Measurements from ENCODE around the gene TTLL12. TPM values are rescaled to one million over a fixed set of nuclear protein-coding genes. Genes with fewer than 3 reads are reported as not detected.

Gene TTLL12
- polyA plus RNA-seq, 3 donors, result 19.7 to 32.3 (median 32.3) TPM

- no peak for DNase-seq (ENCODE audit: extremely low read depth in 1 of 11, low read depth in 9 of 11, low spot score in 4 of 11)
Measured at GRCh38 chr22:43222262-43222661, 35.3 kb upstream of the TTLL12 start.

GRCh38 chr22:43220625-43221380, 33.9 kb upstream of the TTLL12 start:
- DNase-seq (ENCODE audit: extremely low read depth in 1 of 11, low read depth in 9 of 11, low spot score in 4 of 11), result no peak

GRCh38 chr22:43218786-43219185, 31.9 kb upstream of the TTLL12 start:
- no peak for DNase-seq (ENCODE audit: extremely low read depth in 1 of 11, low read depth in 9 of 11, low spot score in 4 of 11)

GRCh38 chr22:43217285-43218030, 30.5 kb upstream of the TTLL12 start:
- no peak for DNase-seq (ENCODE audit: extremely low read depth in 1 of 11, low read depth in 9 of 11, low spot score in 4 of 11)

- DNase-seq (ENCODE audit: extremely low read depth in 1 of 11, low read depth in 9 of 11, low spot score in 4 of 11), result no peak
Measured at GRCh38 chr22:43216738-43217137, 29.8 kb upstream of the TTLL12 start.

- DNase-seq (ENCODE audit: extremely low read depth in 1 of 11, low read depth in 9 of 11, low spot score in 4 of 11), result no peak
Measured at GRCh38 chr22:43213962-43214361, 27.0 kb upstream of the TTLL12 start.

GRCh38 chr22:43213051-43213450, 26.1 kb upstream of the TTLL12 start:
- no peak for DNase-seq (ENCODE audit: extremely low read depth in 1 of 11, low read depth in 9 of 11, low spot score in 4 of 11)

GRCh38 chr22:43212434-43212952, 25.6 kb upstream of the TTLL12 start:
- DNase-seq (ENCODE audit: extremely low read depth in 1 of 11, low read depth in 9 of 11, low spot score in 4 of 11), result no peak

- no peak for DNase-seq (ENCODE audit: extremely low read depth in 1 of 11, low read depth in 9 of 11, low spot score in 4 of 11)
Measured at GRCh38 chr22:43211941-43212433, 25.1 kb upstream of the TTLL12 start.

- no peak for DNase-seq (ENCODE audit: extremely low read depth in 1 of 11, low read depth in 9 of 11, low spot score in 4 of 11)
Measured at GRCh38 chr22:43210631-43211515, 23.9 kb upstream of the TTLL12 start.

GRCh38 chr22:43209971-43210370, 23.0 kb upstream of the TTLL12 start:
- no peak for DNase-seq (ENCODE audit: extremely low read depth in 1 of 11, low read depth in 9 of 11, low spot score in 4 of 11)

GRCh38 chr22:43209523-43209890, 22.6 kb upstream of the TTLL12 start:
- no peak for DNase-seq (ENCODE audit: extremely low read depth in 1 of 11, low read depth in 9 of 11, low spot score in 4 of 11)

- no peak for DNase-seq (ENCODE audit: extremely low read depth in 1 of 11, low read depth in 9 of 11, low spot score in 4 of 11)
Measured at GRCh38 chr22:43208703-43209522, 22.0 kb upstream of the TTLL12 start.

- DNase-seq (ENCODE audit: extremely low read depth in 1 of 11, low read depth in 9 of 11, low spot score in 4 of 11), result no peak
Measured at GRCh38 chr22:43207849-43208702, 21.1 kb upstream of the TTLL12 start.

GRCh38 chr22:43207386-43207785, 20.5 kb upstream of the TTLL12 start:
- no peak for DNase-seq (ENCODE audit: extremely low read depth in 1 of 11, low read depth in 9 of 11, low spot score in 4 of 11)

GRCh38 chr22:43206509-43207161, 19.7 kb upstream of the TTLL12 start:
- no peak for DNase-seq (ENCODE audit: extremely low read depth in 1 of 11, low read depth in 9 of 11, low spot score in 4 of 11)
